Fibroblast of peridontal ligament (primary cell): Measurements from ENCODE around the gene CDCA7L.
A peak's percentile ranks its signal among the peaks of the same experiment; 100 is the strongest.
"Not testable (repeated sequence)": the region's sequence is repeated elsewhere in the genome, so short reads cannot be mapped to it uniquely, and the experiment has no call there.

ENCODE experiments used
- DNase-seq: peaks from one replicate; pipeline ENCODE4 v3.0.0-alpha.2; 2010; ENCODE audit errors: extremely low read depth

CDCA7L gene

DNA sequence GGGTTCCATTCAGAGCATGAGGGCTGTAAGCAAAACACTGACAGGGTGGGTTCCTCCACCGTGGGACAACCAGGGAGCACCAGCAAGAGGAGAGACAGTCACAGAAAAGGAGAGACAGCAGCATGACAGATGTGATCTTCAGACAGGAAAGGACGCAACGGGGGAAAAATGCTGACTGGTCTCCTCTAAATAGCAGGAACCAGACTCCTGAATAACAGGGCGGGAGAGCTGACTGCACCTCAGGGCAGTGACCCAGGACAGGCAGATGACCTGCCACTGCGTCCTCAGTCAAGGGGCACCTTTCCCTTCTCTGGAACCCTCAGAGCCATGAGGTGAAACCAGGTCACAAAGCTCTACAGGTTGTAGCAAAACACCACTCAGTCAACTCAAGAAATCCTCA, 37.0 kb downstream of the CDCA7L start:
- no peak for DNase-seq

- peak; percentile 24 for DNase-seq
These were observed 42.5 kb downstream of the CDCA7L start for GRCh38 chr7:21903020-21903786.

GRCh38 chr7:21902240-21902639, 43.5 kb downstream of the CDCA7L start:
- DNase-seq, result no peak

DNA sequence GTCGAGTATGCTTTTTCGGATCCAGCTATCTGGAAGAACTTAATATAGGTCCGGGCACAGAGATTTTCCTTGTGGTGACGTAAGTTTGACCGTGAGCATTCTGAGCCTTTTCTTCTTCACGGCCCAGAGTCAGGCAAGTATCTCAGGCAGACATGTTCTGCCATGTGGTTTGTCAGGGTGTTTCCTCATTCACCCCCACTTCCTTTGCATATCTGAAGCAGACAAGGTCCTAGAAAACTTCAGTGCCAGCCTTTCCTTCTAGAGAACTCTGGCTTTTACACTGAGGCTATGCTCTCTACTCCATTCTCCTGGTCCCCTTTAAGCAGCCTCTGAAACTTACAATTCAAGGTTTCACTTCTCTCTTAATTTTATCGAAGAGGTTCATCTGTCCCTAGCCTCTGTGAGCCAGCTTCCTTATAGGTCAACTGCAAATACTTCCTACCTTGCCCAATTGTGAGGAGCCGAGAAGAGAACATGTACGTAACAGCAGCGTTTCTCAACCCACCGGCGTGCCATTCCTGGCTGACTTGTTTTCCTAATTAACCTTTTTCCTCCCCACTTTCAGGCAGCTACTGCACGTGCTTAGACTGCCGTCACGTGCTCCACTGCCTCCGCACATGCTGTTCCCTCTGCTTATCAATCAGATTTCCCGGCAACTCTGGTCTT, 47.3 kb downstream of the CDCA7L start:
- no peak for DNase-seq

GRCh38 chr7:21893401-21893800, 52.3 kb downstream of the CDCA7L start:
- no peak for DNase-seq

DNA sequence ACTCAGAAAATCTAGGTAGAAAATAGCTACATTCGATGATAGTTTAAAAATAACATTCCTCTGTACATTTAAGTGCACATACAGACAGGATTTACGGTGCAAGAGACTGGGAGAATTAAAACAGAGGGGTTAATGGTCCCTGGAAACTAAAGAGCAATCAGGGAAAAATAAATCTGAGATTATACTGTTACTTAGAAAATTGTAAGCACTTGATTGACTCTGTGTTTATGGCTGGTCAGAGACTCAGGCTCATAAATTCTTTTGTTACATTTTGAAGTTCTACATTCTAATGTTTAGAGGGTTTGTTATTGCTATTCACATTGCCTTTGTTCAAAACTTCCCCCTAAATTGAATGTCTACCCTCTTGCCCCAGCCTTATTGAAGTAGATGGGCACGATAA, 54.4 kb downstream of the CDCA7L start:
- no peak for DNase-seq

DNA sequence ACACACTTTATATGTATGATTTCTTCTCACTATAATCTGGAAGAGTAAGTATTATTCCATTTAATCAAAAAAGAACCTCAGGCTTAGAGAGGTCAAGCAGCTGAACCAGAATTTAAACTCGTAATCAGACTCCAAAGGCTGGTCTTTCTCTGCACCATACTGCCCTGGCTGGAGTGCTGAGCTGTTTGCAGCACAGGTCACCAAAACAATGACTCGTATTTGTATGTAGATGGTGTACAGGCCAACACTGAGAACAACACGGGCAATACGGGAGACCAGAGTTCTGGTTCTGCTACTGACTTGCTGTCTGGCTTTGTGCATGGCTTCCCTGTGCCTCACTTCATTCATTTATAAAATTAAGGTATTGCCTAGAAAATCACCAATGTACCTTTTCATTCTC, 57.9 kb downstream of the CDCA7L start:
- DNase-seq, result no peak

DNA sequence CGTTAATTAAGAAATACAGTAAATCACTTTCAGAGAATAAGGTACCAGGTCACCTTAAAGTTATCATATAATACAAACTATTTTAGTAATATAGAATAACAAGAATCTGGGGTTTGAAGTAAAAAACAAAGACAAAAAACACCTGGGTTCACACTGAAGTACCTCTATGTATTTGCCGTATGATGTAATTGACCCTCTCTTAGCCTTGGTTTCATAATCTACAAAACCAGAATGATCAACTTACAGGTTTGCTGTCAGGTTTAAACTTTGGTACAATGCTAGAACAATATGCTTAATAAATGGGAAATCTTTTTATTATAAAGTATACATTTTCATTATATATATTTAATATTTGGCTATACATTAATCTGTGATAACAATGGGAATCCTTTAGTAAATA, 58.3 kb downstream of the CDCA7L start:
- DNase-seq, result no peak

DNA sequence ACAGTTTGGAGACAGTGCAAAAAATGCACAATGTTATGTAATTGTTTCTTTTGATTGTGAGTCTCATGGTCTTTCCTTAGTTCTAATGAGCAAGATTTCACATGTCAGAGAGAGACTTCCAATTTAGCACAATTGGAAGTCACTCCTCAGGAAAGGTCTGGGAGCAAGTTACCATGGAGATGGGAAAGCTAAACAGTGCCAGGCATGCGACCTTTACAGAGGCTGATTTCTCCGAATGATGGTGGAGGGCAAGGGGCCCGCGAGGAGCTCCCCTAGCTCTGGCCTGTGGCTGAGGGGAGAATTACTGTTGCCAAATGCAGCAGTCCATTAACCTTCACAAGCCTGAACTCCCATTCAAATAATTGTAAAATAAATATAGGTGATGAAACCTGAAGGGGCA, 59.3 kb downstream of the CDCA7L start:
- DNase-seq, result no peak

GRCh38 chr7:21884496-21884895, 61.2 kb downstream of the CDCA7L start:
- no peak for DNase-seq

GRCh38 chr7:21883501-21883900, 62.2 kb downstream of the CDCA7L start:
- DNase-seq, result not testable (repeated sequence)

DNA sequence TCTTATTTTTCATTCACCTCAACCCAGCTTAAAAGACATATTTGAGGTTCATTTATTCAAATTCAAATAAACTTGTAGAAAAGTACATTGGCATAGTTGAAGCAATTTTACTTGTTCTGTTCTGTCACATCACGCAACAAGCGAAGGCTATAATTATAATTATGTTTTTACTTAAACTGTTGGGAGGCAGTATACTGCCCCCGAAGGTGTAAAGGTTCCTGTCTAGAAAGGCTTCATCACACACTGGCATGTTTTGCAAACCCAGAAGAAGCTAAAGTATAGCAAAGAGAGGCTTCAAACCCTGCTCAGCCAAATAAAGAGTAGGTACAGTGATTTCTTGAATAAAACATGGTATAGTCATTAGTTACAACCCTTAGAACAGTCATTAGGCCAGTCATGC, 62.6 kb downstream of the CDCA7L start:
- no peak for DNase-seq

GRCh38 chr7:21869785-21870402, 75.8 kb downstream of the CDCA7L start:
- DNase-seq, result peak; percentile 6

- DNase-seq, result no peak
These were observed 77.2 kb downstream of the CDCA7L start for GRCh38 chr7:21868576-21868850.

- no peak for DNase-seq
These were observed 77.7 kb downstream of the CDCA7L start for GRCh38 chr7:21867816-21868575.

DNA sequence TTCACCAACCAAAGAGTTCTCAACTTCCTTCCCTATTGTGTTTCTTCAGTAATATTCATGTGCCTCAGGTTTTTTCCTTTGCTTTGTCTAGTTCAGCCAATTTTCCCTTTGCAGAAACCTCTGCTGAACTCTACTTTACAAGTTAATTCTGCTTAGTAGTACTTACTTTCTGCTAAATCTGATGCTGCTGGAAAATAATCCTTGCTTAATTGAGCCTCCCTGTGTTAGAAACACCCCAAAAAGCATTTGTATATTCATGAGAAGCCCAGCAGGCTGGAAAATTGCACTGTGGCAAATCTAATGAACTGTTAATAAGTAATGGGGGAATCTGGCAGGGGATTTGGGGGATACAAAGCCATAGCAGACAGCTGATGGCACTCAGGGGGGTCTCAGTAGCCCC, 78.5 kb downstream of the CDCA7L start:
- no peak for DNase-seq

GRCh38 chr7:21866731-21867130, 79.0 kb downstream of the CDCA7L start:
- DNase-seq, result no peak

DNA sequence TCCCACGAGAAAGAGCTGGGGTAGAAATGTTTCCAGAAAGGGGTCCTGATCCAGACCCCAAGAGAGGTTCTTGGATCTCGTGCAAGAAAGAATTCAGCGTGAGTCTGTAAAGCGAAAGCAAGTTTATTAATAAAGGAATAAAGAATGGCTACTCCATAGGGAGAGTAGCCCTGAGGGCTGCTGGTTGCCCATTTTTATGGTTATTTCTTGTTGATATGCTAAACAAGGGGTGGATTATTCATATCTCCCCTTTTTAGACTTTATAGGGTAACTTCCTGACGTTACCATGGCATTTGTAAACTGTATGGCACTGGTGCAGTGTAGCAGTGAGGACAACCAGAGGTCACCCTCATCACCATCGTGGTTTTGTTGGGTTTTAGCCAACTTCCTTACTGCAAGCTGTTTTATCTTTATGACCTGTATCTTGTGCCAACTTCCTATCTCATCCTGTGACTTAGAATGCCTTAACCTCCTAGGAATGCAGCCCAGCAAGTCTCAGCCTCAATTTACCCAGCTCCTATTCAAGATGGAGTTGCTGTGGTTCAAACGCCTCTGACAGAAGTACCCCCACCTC, 80.0 kb downstream of the CDCA7L start:
- DNase-seq, result peak; percentile 8

GRCh38 chr7:21851559-21851967, 94.1 kb downstream of the CDCA7L start:
- DNase-seq, result no peak
